Measurements from ENCODE around the gene KLHL12. TPM values are rescaled to one million over a fixed set of nuclear protein-coding genes. Genes with fewer than 3 reads are reported as not detected.

Gene KLHL12
- total and polyA plus RNA-seq, 2 donors (not counting 3 experiments of a cell fraction or from before 2014, with no cell fraction given): 22.8 to 23.0 TPM

- peaks cover 4% of the 10 kb centered on the region for H3K79me2 ChIP-seq (ENCODE audit: control insufficient read depth, insufficient read depth, low read length)
- peaks cover 2% of the 10 kb centered on the region for H3K4me1 ChIP-seq (ENCODE audit: control insufficient read depth, extremely low read depth, insufficient read depth, low read length)
- no peak for FAIRE-seq
- H3K36me3 ChIP-seq (ENCODE audit: control insufficient read depth in 2 of 2, extremely low read depth in 1 of 2, insufficient read depth in 2 of 2, low read length in 2 of 2): peaks cover 0 to 2% of the 10 kb centered on the region in 2 experiments
- no TSS peak for BruUV-seq (replicated peaks)
- CTCF ChIA-PET: no interaction called here
- POLR2A ChIA-PET: no interaction called here
- dilution Hi-C loops (cut with MboI; ENCODE audit: extremely low pct_ligation_motif_present, low sequenced_read_pairs) (no loop called here), intact Hi-C loops (cut with micrococcal nuclease) (no loop called here)
- no peak for DNase-seq (ENCODE audit: low read depth, low spot score)
- H4K20me1 ChIP-seq (replicated peaks; ENCODE audit: control insufficient read depth, extremely low read depth, insufficient read depth, low read length): no peaks in the 10 kb centered on the region
- no peaks in the 10 kb centered on the region for H3K27me3 ChIP-seq (ENCODE audit: control insufficient read depth in 2 of 2, insufficient read depth in 2 of 2, low read length in 2 of 2)
- H3K9me1 ChIP-seq (replicated peaks; ENCODE audit: control insufficient read depth, extremely low read depth, insufficient read depth, low read length): no peaks in the 10 kb centered on the region
- H3K9ac ChIP-seq (replicated peaks; ENCODE audit: extremely low read depth, insufficient read depth, low read length): no peak overlapping the region
- no peaks in the 10 kb centered on the region for H3K9me3 ChIP-seq (replicated peaks; ENCODE audit: control insufficient read depth, insufficient read depth, low read length)
- no peak overlapping the region for H3K27ac ChIP-seq (ENCODE audit: insufficient read depth, low read depth, low read length)
- no peak overlapping the region for H2AFZ ChIP-seq (ENCODE audit: low read depth, low read length)
- no peak overlapping the region for H3K4me3 ChIP-seq (replicated peaks in 1 of 3; ENCODE audit: insufficient read depth in 1 of 3, low read depth in 1 of 3, low read length in 3 of 3)
- no peak overlapping the region for H3K4me2 ChIP-seq (ENCODE audit: insufficient read depth, low read length)
- TF ChIP-seq FOS (IDR thresholded peaks at IDR 0.05; ENCODE audit: borderline replicate concordance, insufficient read depth, low read length) (no peak), POLR2A (IDR thresholded peaks at IDR 0.05; ENCODE audit: low read depth, low read length) (no peak)
These were observed 3.5 kb downstream of the KLHL12 start for GRCh38 chr1:202923533-202923932.

DNA sequence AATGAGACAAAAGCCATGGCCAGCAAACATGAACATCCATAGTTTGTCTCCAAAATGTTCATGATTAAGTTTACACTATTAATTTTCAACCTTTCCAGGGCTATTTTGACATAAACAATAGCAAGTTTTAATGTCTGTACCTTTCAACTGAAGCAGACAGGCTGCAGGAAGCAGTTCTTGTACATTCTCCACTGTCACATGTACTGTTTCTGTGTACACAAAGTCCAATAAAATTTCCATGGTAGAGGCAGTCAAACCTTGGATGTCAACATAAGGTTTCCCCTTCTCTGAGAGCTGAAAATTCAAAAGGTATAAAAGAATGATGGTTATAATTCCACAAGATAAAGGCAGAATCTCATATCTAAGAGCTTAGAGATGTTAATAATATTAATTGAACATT lies 7.4 kb downstream of the KLHL12 start:
- H3K27ac ChIP-seq (ENCODE audit: insufficient read depth, low read depth, low read length): no peak overlapping the region
- no peak overlapping the region for H3K4me3 ChIP-seq (replicated peaks in 1 of 3; ENCODE audit: insufficient read depth in 1 of 3, low read depth in 1 of 3, low read length in 3 of 3)
- H3K9me1 ChIP-seq (replicated peaks; ENCODE audit: control insufficient read depth, extremely low read depth, insufficient read depth, low read length): no peaks in the 10 kb centered on the region
- dilution Hi-C loops (cut with MboI; ENCODE audit: extremely low pct_ligation_motif_present, low sequenced_read_pairs) (no loop called here), intact Hi-C loops (cut with micrococcal nuclease) (no loop called here)
- POLR2A ChIA-PET: no interaction called here
- no peak overlapping the region for H3K4me2 ChIP-seq (ENCODE audit: insufficient read depth, low read length)
- no peak overlapping the region for H2AFZ ChIP-seq (ENCODE audit: low read depth, low read length)
- BruUV-seq (replicated peaks): no TSS peak
- no peak overlapping the region for H3K9ac ChIP-seq (replicated peaks; ENCODE audit: extremely low read depth, insufficient read depth, low read length)
- no peaks in the 10 kb centered on the region for H4K20me1 ChIP-seq (replicated peaks; ENCODE audit: control insufficient read depth, extremely low read depth, insufficient read depth, low read length)
- peaks cover 4% of the 10 kb centered on the region for H3K79me2 ChIP-seq (ENCODE audit: control insufficient read depth, insufficient read depth, low read length)
- FAIRE-seq: no peak
- H3K9me3 ChIP-seq (replicated peaks; ENCODE audit: control insufficient read depth, insufficient read depth, low read length): no peaks in the 10 kb centered on the region
- H3K36me3 ChIP-seq (ENCODE audit: control insufficient read depth in 2 of 2, extremely low read depth in 1 of 2, insufficient read depth in 2 of 2, low read length in 2 of 2): peaks cover 9 to 10% of the 10 kb centered on the region in 2 experiments
- no peaks in the 10 kb centered on the region for H3K27me3 ChIP-seq (ENCODE audit: control insufficient read depth in 2 of 2, insufficient read depth in 2 of 2, low read length in 2 of 2)
- no peak for DNase-seq (ENCODE audit: low read depth, low spot score)
- no peak for TF ChIP-seq MYC (IDR thresholded peaks at IDR 0.05; ENCODE audit: low read depth, low read length)
- no peak for TF ChIP-seq GATA2 (IDR thresholded peaks at IDR 0.05; ENCODE audit: insufficient read depth, insufficient read length, low read depth, low read length)
- TF ChIP-seq EZH2 (IDR thresholded peaks at IDR 0.05; ENCODE audit: borderline replicate concordance, low read depth, low read length, severe bottlenecking): no peak
- TF ChIP-seq, protein P1, sequence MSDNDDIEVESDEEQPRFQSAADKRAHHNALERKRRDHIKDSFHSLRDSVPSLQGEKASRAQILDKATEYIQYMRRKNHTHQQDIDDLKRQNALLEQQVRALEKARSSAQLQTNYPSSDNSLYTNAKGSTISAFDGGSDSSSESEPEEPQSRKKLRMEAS (IDR thresholded peaks at IDR 0.05; ENCODE audit: insufficient read depth, insufficient read length): no peak
- no peak for TF ChIP-seq JUN (IDR thresholded peaks at IDR 0.05; ENCODE audit: borderline replicate concordance, insufficient read depth, insufficient read length, low read depth)
- no peak for TF ChIP-seq POLR2AphosphoS5 (IDR thresholded peaks at IDR 0.05; ENCODE audit: insufficient read depth, low read depth, low read length)
- no peak for TF ChIP-seq FOS (IDR thresholded peaks at IDR 0.05; ENCODE audit: borderline replicate concordance, insufficient read depth, low read length)
- TF ChIP-seq, protein P2, sequence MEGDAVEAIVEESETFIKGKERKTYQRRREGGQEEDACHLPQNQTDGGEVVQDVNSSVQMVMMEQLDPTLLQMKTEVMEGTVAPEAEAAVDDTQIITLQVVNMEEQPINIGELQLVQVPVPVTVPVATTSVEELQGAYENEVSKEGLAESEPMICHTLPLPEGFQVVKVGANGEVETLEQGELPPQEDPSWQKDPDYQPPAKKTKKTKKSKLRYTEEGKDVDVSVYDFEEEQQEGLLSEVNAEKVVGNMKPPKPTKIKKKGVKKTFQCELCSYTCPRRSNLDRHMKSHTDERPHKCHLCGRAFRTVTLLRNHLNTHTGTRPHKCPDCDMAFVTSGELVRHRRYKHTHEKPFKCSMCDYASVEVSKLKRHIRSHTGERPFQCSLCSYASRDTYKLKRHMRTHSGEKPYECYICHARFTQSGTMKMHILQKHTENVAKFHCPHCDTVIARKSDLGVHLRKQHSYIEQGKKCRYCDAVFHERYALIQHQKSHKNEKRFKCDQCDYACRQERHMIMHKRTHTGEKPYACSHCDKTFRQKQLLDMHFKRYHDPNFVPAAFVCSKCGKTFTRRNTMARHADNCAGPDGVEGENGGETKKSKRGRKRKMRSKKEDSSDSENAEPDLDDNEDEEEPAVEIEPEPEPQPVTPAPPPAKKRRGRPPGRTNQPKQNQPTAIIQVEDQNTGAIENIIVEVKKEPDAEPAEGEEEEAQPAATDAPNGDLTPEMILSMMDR (IDR thresholded peaks at IDR 0.05; ENCODE audit: extremely low read depth in 1 of 2, insufficient read depth in 1 of 2, low read depth in 1 of 2, low read length in 2 of 2): no peak
- TF ChIP-seq POLR2A (IDR thresholded peaks at IDR 0.05; ENCODE audit: low read depth, low read length): no peak
- H3K4me1 ChIP-seq (ENCODE audit: control insufficient read depth, extremely low read depth, insufficient read depth, low read length): no peaks in the 10 kb centered on the region
- CTCF ChIA-PET: no interaction called here

Data from endothelial cell of umbilical vein (primary cell).